Peyer's patch (tissue), 4 donors: ENCODE data around the gene TIMM21. TPM values are rescaled to one million over a fixed set of nuclear protein-coding genes. Genes with fewer than 3 reads are reported as not detected.

Experiments used
- DNase-seq, 3 donors: peaks; one replicate each; pipeline ENCODE4 v3.0.0-alpha.2; 2017 to 2019
- H3K27ac ChIP-seq, 4 donors: fragments of 200-600 bp; sonication (generic); one replicate each; pipeline ENCODE4 v1.5.1; 2016 to 2019
- H3K27me3 ChIP-seq, 2 donors: fragments of 200-600 bp; sonication (generic); one replicate each; pipeline ENCODE4 v1.5.1; 2019
- H3K36me3 ChIP-seq, 3 donors: fragments of 200-600 bp; sonication (generic); one replicate each; pipeline ENCODE4 v1.5.1; 2016 to 2019
- H3K4me1 ChIP-seq, 4 donors: fragments of 200-600 bp; sonication (generic); one replicate each; pipeline ENCODE4 v1.5.1; 2016 to 2019
- H3K4me3 ChIP-seq, 4 donors: fragments of 200-600 bp; sonication (generic); 1 replicate in 3 of 4; 2 replicates in 1 of 4; pipeline ENCODE4 v1.5.1; 2016 to 2019; ENCODE audit warnings: mild to moderate bottlenecking in 1 of 4
- H3K9me3 ChIP-seq, 4 donors: fragments of 200-600 bp; sonication (generic); one replicate each; pipeline ENCODE4 v1.5.1; 2016 to 2019; ENCODE audit warnings: mild to moderate bottlenecking in 1 of 4
- CTCF ChIP-seq, 6 experiments: fragments of 450-650 bp in 4 of 6; fragments of 200-600 bp in 2 of 6; sonication (generic) in 1 of 6; IDR thresholded peaks; one replicate each; pipeline ENCODE4 v1.5.1; 2017 to 2019; ENCODE audit warnings: antibody characterized with exemption in 6 of 6, mild to moderate bottlenecking in 3 of 6, moderate library complexity in 1 of 6
- POLR2A ChIP-seq, 2 donors: fragments of 450-650 bp; IDR thresholded peaks; one replicate each; pipeline ENCODE4 v1.5.1; 2017; ENCODE audit warnings: antibody characterized with exemption in 2 of 2, mild to moderate bottlenecking in 2 of 2, moderate library complexity in 2 of 2
- total RNA-seq, 4 donors: library from RNA; depleted of rRNA; stranded (reverse); fragments of >200 nt; gene quantifications; one replicate each; pipeline ENCODE4 v1.1.0, GENCODE V29; 2016

The TIMM21 gene
- total RNA-seq, 4 donors from 2014 or later = 15.9 to 36.3 (median 22.2) TPM

GRCh38 chr18:74139411-74139810, 8.9 kb upstream of the TIMM21 start:
- Histone ChIP-seq H3K4me1 (no peaks in the 10 kb centered on the region), H3K36me3 (no peaks in the 10 kb centered on the region), H3K4me3 (no peak overlapping the region), H3K27me3 (no peaks in the 10 kb centered on the region), H3K9me3 (no peaks in the 10 kb centered on the region), H3K27ac (no peak overlapping the region)
- DNase-seq = no peak
- TF ChIP-seq CTCF (IDR thresholded peaks at IDR 0.05) = no peak
- TF ChIP-seq POLR2A (IDR thresholded peaks at IDR 0.05) = no peak

GRCh38 chr18:74139888-74140287, 8.4 kb upstream of the TIMM21 start:
- no peak overlapping the region for H3K27ac ChIP-seq
- no peak for DNase-seq
- TF ChIP-seq CTCF (IDR thresholded peaks at IDR 0.05) (no peak), POLR2A (IDR thresholded peaks at IDR 0.05) (no peak)
- no peaks in the 10 kb centered on the region for H3K36me3 ChIP-seq
- H3K27me3 ChIP-seq = no peaks in the 10 kb centered on the region
- H3K4me3 ChIP-seq = no peak overlapping the region
- H3K9me3 ChIP-seq = no peaks in the 10 kb centered on the region
- H3K4me1 ChIP-seq = no peaks in the 10 kb centered on the region

- no peaks in the 10 kb centered on the region for H3K27me3 ChIP-seq
- no peaks in the 10 kb centered on the region for H3K36me3 ChIP-seq
- no peaks in the 10 kb centered on the region for H3K9me3 ChIP-seq
- H3K4me3 ChIP-seq = no peak overlapping the region
- TF ChIP-seq CTCF (IDR thresholded peaks at IDR 0.05) (no peak), POLR2A (IDR thresholded peaks at IDR 0.05) (no peak)
- no peak for DNase-seq
- H3K27ac ChIP-seq = no peak overlapping the region
- no peaks in the 10 kb centered on the region for H3K4me1 ChIP-seq
These were observed 7.7 kb upstream of the TIMM21 start for GRCh38 chr18:74140582-74140981.

- Histone ChIP-seq H3K27ac (no peak overlapping the region), H3K9me3 (no peaks in the 10 kb centered on the region), H3K4me1 (no peaks in the 10 kb centered on the region), H3K4me3 (no peak overlapping the region), H3K27me3 (no peaks in the 10 kb centered on the region), H3K36me3 (no peaks in the 10 kb centered on the region)
- DNase-seq = no peak
- TF ChIP-seq CTCF (IDR thresholded peaks at IDR 0.05) (no peak), POLR2A (IDR thresholded peaks at IDR 0.05) (no peak)
These were observed 6.7 kb upstream of the TIMM21 start for GRCh38 chr18:74141667-74142066.

GRCh38 chr18:74142252-74142651, 6.1 kb upstream of the TIMM21 start:
- no peak for TF ChIP-seq POLR2A (IDR thresholded peaks at IDR 0.05)
- TF ChIP-seq CTCF (IDR thresholded peaks at IDR 0.05) = no peak
- H3K36me3 ChIP-seq = no peaks in the 10 kb centered on the region
- H3K9me3 ChIP-seq = no peaks in the 10 kb centered on the region
- H3K4me3 ChIP-seq = no peak overlapping the region
- no peaks in the 10 kb centered on the region for H3K27me3 ChIP-seq
- peaks cover 0 to 5% (median 2%) of the 10 kb centered on the region in 4 donors for H3K4me1 ChIP-seq
- no peak overlapping the region for H3K27ac ChIP-seq
- DNase-seq = no peak

- H3K4me3 ChIP-seq = peak overlapping the region in 2 of 4 donors; percentile 66 to 72
- no peaks in the 10 kb centered on the region for H3K36me3 ChIP-seq
- H3K4me1 ChIP-seq = peaks cover 0 to 28% (median 4%) of the 10 kb centered on the region in 4 donors
- no peaks in the 10 kb centered on the region for H3K9me3 ChIP-seq
- no peaks in the 10 kb centered on the region for H3K27me3 ChIP-seq
- TF ChIP-seq CTCF (IDR thresholded peaks at IDR 0.05) (no peak), POLR2A (IDR thresholded peaks at IDR 0.05) (no peak)
- H3K27ac ChIP-seq = peak overlapping the region in 1 of 4 donors; percentile 91
- no peak for DNase-seq
These were observed 1.6 kb upstream of the TIMM21 start for GRCh38 chr18:74146756-74147155.
